HG03558 (cell line): ENCODE measurements around the gene GPA33.

Experiments used
- ATAC-seq: cut with Tn5 transposase; IDR thresholded peaks from one replicate; pipeline ENCODE4 v1.9.1; 2021; ENCODE audit warnings: moderate number of reproducible peaks; ENCODE audit not compliant: unreplicated experiment; ENCODE audit errors: extremely low read depth

Gene GPA33

DNA sequence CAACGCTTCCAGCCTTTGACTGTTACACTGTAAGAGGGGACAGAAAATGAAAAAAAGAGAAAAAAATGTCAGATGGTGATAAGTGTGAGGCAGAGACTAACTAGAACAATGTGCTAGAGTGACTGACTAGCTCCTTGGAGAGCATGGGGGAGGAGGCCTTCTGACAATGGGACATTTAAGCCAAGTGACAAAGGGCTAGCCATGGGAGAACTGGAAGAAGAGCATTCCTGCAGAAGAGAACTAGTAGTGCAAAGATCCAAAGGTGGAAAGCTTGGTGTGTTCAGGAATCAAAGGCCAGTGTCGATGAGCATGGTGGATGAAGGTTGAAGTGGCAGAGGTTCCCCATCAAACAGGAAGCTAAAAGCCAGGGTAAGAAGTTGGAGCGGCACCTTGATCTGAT is 29.5 kb upstream of the GPA33 start:
- no peak for ATAC-seq

DNA sequence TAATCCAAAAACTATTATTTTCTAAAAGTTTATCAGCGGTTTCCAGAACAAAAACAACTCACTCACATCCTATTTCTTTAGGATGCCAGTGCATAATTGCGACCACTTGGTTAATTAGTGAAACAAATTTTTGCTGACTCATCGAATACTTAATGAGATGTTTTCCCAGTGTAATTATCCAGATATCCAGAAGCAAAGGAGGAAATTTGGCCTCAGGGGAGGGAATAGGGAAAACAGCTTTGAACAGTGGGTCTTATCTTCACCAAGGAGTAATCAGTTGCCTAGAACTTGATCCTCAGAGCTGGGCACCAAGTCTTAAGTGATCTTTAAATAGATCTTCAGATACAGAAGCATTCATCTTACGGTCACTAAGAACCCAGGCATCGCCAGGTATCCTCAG is 28.0 kb upstream of the GPA33 start:
- no peak for ATAC-seq

DNA sequence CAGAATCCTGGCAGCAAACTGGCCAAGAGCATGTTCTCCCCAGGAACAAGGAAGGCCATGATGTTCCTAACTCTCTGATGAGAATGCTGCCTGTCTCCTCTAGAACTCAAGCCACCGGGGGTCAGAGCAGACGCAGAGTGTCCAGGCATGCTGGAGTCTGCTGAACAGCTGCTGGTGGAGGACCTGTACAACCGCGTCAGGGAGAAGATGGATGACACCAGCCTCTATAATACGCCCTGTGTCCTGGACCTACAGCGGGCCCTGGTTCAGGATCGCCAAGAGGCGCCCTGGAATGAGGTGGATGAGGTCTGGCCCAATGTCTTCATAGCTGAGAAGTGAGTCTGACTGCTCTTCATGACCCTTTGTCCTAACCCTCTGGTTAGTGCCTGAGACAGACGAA is 27.0 kb upstream of the GPA33 start:
- ATAC-seq: no peak

DNA sequence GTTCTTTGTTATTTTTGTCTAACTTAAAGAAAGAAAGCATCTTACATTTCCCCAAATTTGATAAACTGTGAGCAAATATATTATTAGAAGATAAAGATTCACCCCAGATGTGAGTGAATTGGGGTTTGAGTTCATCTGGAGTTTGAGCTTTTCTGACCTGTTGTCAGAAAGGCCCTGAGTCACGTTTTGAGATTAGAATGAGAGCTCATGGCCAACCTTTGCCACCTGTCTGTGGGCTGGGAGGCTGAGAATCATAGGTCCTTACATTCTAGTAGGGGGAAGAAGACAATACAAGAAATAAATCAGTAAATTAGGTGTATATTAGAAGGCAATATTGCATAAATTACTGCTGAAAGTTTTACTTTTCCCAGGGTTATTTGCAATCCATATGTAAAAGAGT is 26.0 kb upstream of the GPA33 start:
- no peak for ATAC-seq

DNA sequence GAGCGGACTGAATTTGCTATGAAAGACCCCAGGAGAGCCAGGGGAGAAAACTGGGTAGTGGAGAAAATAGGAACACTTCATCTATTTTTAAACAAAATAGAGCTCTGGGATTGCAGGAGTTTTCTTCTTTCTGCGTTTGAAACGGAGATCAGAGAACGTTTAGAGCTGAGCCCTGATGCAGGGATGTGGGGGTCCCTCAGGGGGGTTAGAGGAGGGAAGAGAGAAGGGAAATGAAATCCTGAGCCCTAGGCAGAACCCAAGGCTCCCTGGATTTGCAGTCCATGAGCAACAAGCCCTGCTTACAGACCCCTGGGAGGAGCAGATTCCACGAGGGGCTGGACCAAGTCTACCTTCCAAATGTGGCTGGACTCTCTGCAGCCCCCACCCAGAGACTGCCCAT is 25.5 kb upstream of the GPA33 start:
- no peak for ATAC-seq

DNA sequence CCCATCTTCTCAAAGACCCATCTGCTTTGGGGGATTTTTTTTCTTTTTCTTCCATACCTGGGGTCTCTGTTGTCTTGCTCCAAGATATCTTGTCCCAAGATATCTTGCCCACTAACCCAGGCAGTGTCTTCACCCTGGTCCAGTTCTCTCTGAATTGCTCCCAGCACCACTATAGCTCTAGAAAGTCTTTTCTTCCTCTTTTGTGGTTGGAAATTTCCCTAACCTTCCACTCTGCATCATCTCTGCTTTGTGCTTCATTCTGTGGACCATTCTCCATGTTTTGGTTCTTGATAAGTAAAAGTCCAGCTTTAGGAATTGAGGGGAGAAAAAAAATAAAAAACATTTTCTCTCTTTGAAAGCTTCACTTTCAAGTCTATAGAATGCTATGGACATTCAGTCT is 24.5 kb upstream of the GPA33 start:
- no peak for ATAC-seq

DNA sequence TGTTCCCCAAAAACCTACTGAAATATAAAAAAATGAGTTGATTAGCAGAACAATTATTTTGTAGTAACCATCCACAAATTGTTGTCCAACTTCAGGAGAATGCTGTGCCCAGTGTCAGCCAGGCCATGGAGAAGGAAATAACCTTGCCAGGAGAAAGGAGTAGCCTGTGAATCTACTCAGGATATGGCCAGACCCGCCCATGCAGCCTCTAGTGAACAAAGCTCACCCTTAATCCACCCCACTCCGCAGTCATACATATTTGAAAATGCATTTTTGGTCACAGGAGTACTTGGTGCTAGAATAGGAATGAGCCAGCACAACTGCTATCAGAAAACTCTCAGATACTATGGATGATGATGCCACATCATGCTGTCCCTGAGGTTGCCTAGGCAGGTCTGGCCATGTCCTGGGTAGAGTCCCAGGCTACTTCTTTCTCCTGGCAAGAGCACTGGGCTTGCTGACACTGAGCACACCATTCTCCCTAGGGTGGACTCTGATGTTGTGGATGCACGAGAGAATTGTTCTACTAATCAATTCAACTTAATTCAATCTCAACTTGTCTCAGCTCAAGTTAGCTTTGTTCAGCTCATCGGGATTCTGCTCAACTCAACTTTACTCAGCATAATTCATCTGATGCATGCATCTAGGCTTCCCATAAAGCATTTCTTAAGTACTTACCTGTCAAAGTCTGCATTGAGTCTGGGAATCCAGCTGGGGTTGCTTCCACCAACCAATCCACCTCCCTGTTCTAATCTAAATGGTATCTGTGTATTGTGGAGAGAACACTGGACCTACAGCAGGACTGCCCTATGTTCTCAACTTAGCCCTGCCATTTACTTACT is 21.9 kb upstream of the GPA33 start:
- no peak for ATAC-seq

DNA sequence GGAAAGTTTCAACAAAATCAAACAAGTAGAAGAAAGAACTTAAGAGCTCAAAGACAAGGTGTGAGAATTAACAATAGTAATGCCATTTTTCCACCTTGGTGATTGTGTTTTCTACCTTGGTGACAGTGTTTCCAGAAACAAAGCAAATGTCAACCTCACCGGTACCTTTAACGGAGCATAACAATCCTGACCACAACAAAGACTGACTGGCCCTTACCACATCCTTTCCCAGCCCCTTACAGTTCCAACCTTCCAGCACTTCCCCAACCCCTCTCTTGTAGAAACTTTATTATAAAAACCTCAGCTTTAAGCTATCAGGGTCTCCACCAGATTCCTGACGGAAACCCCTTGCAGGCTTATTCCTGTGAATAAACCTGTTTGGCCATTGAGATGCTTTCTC is 20.4 kb upstream of the GPA33 start:
- ATAC-seq: no peak

DNA sequence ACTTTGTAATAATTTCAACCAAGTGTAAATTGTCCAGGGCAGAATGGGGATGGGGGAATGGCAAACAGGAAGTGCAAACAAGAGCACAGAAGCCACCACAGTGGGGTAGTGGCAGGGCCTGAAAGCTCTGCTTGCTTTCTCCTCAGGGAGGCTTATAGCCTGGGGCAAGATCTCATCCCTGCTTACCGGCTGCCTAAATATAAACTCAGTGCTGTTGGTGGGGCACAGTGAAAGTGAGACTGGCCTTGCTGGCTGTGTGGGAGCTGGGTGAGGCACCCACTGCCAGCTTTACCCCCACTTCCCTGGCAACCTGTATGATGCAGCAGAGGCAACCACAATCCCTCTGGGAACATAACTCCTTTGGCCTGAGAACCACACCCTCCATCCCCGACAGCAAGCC is 18.9 kb upstream of the GPA33 start:
- ATAC-seq: no peak

DNA sequence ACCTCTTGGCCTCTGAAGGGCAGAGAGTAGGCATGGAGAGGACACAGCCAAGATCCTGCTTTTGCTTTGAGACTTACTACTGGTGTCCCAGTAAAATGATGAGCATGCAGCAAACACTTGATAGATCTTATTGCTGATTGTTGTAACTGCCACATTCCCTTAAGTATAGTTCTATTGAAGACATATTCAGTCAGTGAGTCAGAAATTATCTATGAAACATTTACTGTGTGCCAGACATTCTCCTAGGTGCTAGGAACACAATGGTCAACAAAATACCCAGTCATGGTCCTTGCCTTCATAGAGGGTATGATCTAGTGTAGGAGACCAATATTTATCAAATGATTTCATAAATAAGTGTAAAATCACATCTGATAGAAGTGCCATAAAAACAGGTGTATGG is 17.3 kb upstream of the GPA33 start:
- no peak for ATAC-seq

DNA sequence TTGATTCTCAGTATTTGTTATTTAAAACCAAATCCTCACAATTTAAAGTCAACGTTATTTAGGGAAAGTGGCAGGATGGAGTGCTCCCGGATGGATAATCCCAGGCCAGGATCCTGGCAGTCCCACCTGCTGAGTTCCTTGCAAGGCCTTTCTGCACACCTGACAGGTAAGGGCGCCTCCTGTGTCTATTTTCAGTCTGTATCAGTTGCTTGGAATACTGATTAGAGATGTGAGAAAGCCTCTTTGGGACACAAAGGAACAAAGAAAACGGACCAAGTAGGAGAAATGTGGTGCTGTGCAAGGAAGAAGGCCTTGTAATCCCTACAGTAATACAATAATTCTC is 15.9 kb upstream of the GPA33 start:
- ATAC-seq: no peak

DNA sequence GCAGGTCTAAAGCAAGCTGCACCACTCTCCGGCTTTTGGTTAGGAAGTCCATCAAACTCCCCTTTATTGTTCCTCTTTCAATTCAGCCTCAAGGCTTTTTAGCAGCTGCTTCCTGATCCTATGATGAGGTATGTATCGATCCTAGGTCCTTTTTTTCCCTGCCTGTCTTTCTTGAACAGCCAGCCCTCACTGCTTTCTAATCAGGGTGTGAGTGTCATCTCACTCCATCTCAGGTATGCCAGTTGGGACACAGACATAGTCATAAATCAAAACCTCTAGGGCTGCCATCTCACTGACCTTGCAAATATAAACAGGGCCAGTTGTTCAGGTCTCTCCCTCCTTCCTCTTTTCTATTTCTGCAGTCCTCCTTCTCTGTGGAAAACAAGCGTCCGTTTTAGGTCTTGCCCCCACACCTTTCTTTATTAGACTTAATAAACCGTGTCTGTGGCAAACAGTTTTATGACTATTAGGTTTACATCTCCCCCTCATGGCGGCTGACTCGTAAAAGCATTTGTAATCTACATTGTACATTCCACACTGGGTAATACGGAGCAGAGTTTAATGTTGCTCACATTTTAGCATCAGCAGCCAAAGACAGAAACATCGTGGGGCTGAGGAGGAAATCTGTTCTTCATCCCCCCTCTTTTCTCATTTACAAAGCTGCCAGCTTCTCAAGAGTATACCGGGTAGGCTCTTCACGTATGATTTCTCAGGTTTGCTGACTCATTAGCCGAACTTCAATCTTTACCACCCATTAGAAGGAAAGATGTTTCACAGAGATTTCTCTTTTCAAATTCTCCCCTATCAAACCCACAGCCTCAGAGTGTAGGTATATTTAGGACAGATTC is 15.3 kb upstream of the GPA33 start:
- no peak for ATAC-seq

DNA sequence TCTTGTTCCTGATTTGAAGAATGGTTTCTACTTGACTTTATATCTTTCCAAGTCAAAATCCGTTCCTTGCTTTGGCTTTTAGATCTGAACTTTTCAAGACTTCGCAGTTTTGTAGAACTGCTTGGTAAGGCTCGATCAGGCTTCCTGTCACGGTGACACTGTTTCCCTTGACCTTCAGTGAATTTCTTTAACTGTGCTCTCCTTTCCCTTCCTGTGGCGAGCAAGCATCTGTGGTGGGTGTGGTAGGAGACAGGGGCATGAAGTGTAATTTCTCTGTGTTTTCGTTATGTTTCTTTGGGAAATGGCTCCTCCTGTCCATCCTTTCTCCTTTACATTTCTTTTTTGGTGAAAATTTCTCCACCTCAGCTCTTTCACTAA is 14.1 kb upstream of the GPA33 start:
- no peak for ATAC-seq

DNA sequence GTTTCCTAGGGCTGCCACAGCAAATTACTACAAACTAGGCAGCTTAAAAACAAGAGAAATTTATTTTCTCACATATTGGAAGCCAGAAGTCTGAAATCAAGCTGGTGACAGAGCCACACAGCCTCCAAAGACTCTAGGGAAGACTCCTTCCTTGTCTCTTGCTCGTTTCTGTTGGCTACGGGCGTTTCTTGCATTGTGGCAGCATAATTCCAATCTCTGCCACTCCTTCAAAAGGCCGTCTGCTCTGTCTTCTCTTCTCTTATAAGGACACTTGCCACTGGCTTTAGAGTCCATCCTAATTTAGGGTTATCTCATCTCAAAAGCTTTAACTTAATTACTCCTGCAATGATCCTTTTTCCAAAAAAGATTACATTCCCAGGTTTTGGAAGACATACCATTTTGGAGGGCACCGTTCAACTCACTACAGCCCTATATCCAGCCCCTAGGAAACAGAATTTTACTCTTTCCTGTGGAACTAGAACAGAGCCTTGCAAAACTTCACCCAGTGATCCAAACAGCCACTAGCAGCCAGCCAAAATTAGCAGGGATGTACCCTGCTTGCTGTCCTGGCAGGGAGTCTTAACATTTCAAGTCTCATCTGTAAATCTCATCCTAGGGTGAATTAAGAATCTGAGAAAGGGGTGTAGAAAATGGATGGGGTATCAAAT is 12.9 kb upstream of the GPA33 start:
- no peak for ATAC-seq

DNA sequence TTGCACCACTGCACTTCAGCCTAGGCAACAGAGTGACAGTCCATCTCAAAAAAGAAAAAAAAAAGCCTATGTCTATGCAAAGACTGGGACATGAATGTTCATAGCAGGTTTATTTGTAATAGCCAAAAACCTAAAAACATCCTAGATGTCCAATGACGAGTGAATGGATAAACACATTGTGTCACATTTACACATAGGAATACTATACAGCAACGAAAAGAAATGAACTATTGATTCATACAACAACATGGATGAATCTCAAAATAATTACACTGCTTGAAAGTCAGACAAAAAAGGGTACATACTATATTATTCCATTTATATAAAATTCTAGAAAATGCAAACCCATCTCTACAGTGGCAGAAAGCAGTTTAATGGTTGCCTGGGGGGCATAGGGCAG is 11.6 kb upstream of the GPA33 start:
- no peak for ATAC-seq

DNA sequence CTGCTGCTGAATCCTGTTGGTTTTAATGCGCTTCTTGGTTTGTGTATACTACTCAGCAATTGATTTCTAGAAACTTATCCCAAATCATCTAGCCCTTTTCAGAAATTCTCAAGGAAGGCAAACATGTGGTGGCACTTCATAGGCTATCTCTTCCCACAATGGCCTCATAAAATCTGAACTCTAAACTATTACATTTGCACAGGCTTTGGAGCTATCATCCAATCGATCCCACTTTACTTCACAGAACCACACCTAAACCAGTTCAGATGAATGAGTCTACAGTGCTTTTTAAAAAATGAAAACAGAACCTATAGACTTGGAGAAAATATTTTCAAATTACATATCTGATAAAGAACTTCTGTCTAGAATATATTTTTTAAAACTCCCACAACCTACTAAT is 10.6 kb upstream of the GPA33 start:
- ATAC-seq: no peak

DNA sequence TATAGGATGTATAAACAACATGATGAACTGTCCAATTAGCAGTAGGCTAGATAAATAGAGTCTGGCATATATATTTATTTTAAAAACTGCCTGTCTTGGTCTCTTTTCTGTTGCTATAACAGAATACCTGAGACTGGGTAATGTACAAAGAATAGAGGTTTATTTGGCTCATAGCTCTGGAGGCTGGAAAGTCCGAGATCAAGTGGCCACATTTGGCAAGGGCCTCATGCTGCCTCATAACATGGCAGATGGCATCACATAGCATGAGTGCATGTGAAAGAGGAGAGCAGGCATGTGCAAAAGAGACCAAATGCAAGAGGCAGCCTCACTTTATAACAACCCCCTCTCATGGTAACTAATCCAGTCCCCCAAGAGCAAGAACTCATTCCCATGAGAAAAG is 9.7 kb upstream of the GPA33 start:
- no peak for ATAC-seq

DNA sequence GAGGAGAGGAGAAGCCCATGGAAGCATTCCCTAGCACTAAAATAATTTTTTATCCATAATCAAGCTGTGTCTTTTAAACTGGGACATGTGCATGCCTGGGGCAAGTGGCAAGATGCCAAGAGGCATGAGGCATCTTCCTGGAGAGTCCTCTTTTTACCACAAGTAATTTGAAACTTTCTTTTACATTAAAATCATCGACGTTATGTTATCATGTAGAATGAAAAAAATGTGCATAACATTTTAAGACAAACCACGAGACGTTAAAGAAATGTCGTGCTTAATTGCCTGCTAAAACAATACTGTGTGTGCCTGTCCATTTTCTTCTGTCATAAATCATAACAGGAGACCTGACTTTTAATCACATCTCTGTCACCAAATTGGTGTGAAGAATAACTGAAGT is 5.2 kb upstream of the GPA33 start:
- no peak for ATAC-seq

DNA sequence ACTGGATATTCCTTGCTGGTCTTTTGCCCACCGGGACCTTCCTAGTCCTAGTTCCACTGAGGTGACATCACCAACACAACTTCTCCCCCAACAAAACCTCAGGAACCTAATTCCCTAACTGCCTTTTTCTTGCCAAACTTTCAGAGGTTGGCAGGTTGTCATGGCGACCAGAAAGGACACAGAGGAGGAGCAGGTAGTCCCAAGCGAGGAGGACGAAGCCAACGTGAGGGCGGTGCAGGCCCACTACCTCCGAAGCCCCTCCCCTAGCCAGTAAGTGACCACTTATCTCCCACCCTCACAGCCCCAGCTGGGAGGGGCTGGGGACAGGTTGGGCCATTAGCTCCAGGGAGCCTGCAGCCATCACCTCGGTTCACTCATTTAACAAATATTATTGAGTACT is 4.5 kb upstream of the GPA33 start:
- ATAC-seq: no peak

DNA sequence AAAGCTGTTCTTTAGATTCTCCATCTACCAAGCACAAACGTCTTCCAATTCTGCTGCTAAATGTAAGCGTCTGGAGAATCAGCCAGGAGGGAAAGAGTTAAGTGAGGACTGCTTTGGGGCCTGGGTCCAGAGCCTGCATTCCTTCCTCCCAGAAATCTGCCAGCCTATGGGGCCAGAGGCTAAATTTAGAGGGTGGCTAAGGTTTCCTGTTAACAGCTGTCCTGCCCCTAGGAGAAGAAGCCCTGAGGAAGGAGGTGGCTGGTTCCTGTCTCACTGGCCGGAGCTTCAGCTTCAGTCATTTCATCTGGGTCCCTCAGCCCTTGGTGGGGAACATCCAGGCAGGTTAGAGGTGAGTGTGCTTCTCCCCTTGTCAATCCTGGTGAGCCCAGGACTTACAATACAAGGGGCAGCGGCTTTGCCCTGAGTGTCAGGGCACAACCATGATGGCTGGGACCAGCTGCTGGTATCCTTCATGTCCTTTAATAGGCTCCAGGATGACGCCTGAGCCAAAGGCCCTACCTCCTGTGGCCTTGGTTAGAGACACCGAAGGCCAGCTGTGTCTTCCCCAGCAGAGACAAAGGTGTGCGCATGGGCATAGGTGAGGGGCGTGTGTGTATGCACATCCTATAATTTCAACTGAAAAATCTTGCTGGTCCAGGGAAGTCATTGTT is 3.8 kb upstream of the GPA33 start, which contains the start of gene STYXL2:
Gene STYXL2, plus strand, starts transcription at position 230 of the 671 bp plus-strand sequence. CDS start 775 bp downstream, outside the sequence.
- ATAC-seq: no peak

DNA sequence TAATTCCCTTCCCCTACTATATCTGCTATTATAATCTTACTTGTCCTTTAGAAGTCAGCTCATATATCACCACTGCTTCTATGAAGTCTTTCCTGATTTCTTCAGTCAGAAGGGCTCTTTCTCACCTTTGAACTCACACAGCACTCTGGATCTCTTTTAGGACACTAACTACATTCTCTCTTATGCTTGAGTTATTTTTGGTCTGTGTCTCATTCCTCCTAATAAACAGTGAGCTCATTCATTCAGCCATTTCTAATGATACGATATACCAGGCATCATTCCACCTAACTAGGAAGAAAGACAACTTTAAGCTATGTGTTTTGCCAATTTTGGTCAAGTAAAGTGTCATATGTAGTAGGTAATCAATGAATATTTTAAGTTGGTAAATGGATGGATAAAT is 2.5 kb upstream of the GPA33 start:
- ATAC-seq: no peak
